ENCODE results near the gene CD101. TPM values are rescaled to one million over a fixed set of nuclear protein-coding genes. Genes with fewer than 3 reads are reported as not detected.

CD101 gene
- total RNA-seq, 1 experiment from 2014 or later = 1.2 TPM

DNA sequence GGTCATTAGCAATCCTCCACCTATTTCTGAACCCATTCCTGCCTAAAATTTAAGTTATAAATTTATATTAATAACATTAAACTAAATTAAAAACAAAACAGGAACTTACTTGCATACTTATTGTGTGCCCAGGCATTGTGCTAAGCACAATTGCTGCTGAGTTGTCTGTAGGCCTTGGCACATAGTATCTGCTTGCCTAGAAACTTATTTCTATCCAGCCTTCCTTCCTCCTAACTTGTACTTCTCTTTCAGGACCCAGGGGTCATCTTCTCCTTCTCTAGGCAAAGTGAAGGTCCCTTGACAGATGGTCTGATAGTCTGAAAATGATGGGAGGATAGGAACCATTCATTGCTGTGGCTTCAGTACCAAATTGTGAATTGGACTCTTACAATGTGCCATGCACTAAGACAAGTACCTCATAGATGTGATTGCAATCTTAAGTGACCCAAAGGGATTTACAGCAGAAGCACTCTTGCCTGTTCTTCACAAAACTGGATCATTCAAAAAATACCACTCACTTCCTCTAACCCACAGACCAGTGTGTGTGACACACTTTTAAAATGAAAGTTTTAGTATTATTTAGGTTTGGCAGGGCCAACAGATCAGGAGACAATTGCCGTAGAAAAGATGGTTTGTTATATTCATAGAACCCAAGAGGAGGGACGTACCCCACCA lies 10.3 kb upstream of the CD101 start:
- POLR2A ChIA-PET = no interaction called here
- intact Hi-C loops (cut with micrococcal nuclease) = no loop called here
- no peaks in the 10 kb centered on the region; a peak in 1 of 4 replicates for H3K36me3 ChIP-seq (ENCODE audit: control insufficient read depth in 1 of 2, insufficient read depth in 2 of 2, low read length in 2 of 2)
- H3K9me2 ChIP-seq (ENCODE audit: insufficient read depth) = no peaks in the 10 kb centered on the region
- no peaks in the 10 kb centered on the region for H3K79me2 ChIP-seq (ENCODE audit: insufficient read depth, low read length)
- no peak for TF ChIP-seq CBX3 (IDR thresholded peaks at IDR 0.05; ENCODE audit: low read depth)
- no peak for TF ChIP-seq POLR2AphosphoS5 (IDR thresholded peaks at IDR 0.05; ENCODE audit: low read depth, low read length)
- TF ChIP-seq, protein P1, sequence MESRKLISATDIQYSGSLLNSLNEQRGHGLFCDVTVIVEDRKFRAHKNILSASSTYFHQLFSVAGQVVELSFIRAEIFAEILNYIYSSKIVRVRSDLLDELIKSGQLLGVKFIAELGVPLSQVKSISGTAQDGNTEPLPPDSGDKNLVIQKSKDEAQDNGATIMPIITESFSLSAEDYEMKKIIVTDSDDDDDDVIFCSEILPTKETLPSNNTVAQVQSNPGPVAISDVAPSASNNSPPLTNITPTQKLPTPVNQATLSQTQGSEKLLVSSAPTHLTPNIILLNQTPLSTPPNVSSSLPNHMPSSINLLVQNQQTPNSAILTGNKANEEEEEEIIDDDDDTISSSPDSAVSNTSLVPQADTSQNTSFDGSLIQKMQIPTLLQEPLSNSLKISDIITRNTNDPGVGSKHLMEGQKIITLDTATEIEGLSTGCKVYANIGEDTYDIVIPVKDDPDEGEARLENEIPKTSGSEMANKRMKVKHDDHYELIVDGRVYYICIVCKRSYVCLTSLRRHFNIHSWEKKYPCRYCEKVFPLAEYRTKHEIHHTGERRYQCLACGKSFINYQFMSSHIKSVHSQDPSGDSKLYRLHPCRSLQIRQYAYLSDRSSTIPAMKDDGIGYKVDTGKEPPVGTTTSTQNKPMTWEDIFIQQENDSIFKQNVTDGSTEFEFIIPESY (IDR thresholded peaks at IDR 0.05; ENCODE audit: extremely low read depth, insufficient replicate concordance, low read length) = no peak
- TF ChIP-seq, protein P2, sequence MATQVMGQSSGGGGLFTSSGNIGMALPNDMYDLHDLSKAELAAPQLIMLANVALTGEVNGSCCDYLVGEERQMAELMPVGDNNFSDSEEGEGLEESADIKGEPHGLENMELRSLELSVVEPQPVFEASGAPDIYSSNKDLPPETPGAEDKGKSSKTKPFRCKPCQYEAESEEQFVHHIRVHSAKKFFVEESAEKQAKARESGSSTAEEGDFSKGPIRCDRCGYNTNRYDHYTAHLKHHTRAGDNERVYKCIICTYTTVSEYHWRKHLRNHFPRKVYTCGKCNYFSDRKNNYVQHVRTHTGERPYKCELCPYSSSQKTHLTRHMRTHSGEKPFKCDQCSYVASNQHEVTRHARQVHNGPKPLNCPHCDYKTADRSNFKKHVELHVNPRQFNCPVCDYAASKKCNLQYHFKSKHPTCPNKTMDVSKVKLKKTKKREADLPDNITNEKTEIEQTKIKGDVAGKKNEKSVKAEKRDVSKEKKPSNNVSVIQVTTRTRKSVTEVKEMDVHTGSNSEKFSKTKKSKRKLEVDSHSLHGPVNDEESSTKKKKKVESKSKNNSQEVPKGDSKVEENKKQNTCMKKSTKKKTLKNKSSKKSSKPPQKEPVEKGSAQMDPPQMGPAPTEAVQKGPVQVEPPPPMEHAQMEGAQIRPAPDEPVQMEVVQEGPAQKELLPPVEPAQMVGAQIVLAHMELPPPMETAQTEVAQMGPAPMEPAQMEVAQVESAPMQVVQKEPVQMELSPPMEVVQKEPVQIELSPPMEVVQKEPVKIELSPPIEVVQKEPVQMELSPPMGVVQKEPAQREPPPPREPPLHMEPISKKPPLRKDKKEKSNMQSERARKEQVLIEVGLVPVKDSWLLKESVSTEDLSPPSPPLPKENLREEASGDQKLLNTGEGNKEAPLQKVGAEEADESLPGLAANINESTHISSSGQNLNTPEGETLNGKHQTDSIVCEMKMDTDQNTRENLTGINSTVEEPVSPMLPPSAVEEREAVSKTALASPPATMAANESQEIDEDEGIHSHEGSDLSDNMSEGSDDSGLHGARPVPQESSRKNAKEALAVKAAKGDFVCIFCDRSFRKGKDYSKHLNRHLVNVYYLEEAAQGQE (IDR thresholded peaks at IDR 0.05; ENCODE audit: low read depth) = no peak
- no peak overlapping the region for H3K27ac ChIP-seq (ENCODE audit: low read depth, low read length)
- no peaks in the 10 kb centered on the region for H4K20me1 ChIP-seq (ENCODE audit: insufficient read depth)
- H3K4me1 ChIP-seq (ENCODE audit: control insufficient read depth in 1 of 2, insufficient read depth in 2 of 2, low read length in 2 of 2) = peaks cover 0 to 3% of the 10 kb centered on the region in 2 experiments; a peak in 1 of 4 replicates
- RAD21 ChIA-PET (ENCODE audit: low non-redundant PET in 1 of 2, low total read pairs in 2 of 2, uncharacterized antibody in 2 of 2, unreplicated experiment in 2 of 2) = no interaction called here
- H3K4me2 ChIP-seq (ENCODE audit: low read length) = no peak overlapping the region
- no peaks in the 10 kb centered on the region for H3K9me3 ChIP-seq (ENCODE audit: control insufficient read depth in 1 of 2, insufficient read depth in 1 of 2, low read depth in 1 of 2, low read length in 2 of 2)
- no TSS peak for BruUV-seq (replicated peaks)
- H3K9ac ChIP-seq (ENCODE audit: low read length) = no peak overlapping the region
- ATAC-seq (no peak), DNase-seq (ENCODE audit: low read depth, low spot score) (no peak)
- H2AFZ ChIP-seq (ENCODE audit: low read depth, low read length, poor library complexity, severe bottlenecking) = no peak overlapping the region
- no peak overlapping the region for H3K4me3 ChIP-seq (replicated peaks in 1 of 2; ENCODE audit: low read depth in 1 of 2, low read length in 2 of 2)
- H3K27me3 ChIP-seq (ENCODE audit: insufficient read depth, low read length) = no peaks in the 10 kb centered on the region
- CTCF ChIA-PET = no interaction called here
